OCI-LY7 (cell line): ENCODE results near the gene CA5A. TPM values are rescaled to one million over a fixed set of nuclear protein-coding genes. Genes with fewer than 3 reads are reported as not detected.

ENCODE experiments used
- BruUV-seq: library from RNA; stranded (reverse); fragments of 400-500 nt; replicated peaks from 2 replicates; lab custom pipeline; 2021; lab: Mats Ljungman, UMichigan
- CTCF ChIA-PET: fragments of 300-600 bp; sonication (Branson Sonifier 250); formaldehyde crosslinking; loops from one replicate; lab custom pipeline; 2022; ENCODE audit warnings: antibody characterized with exemption; ENCODE audit not compliant: unreplicated experiment; lab: Charles Lee
- POLR2A ChIA-PET: fragments of 300-600 bp; sonication (Branson Sonifier 250); formaldehyde crosslinking; loops from one replicate; lab custom pipeline; 2022; ENCODE audit warnings: antibody characterized with exemption; lab: Charles Lee
- DNase-seq: peaks from one replicate; pipeline ENCODE4 v3.0.0-alpha.2; 2015; ENCODE audit warnings: low spot score
- H2AFZ ChIP-seq: fragments of 200-600 bp; sonication (generic), shearing (Covaris generic); 2 replicates; pipeline ENCODE4 v1.6.1; 2014; ENCODE audit warnings: mild to moderate bottlenecking, antibody characterized with exemption, low read length, moderate library complexity
- H3K27ac ChIP-seq: fragments of 200-600 bp; sonication (generic); 2 replicates; pipeline ENCODE4 v1.5.1; 2014; ENCODE audit warnings: mixed run types, low read depth, mild to moderate bottlenecking, moderate library complexity, low read length, inconsistent platforms; ENCODE audit not compliant: poor library complexity, severe bottlenecking
- H3K36me3 ChIP-seq: fragments of 200-600 bp; sonication (generic); 2 replicates; pipeline ENCODE4 v1.6.1; 2014; ENCODE audit warnings: mild to moderate bottlenecking, antibody characterized with exemption, low read length, moderate library complexity, mixed read lengths; ENCODE audit not compliant: insufficient read depth
- H3K4me1 ChIP-seq: fragments of 200-600 bp; sonication (generic); 2 replicates; pipeline ENCODE4 v1.5.1; 2014; ENCODE audit warnings: mild to moderate bottlenecking, low read length; ENCODE audit not compliant: insufficient read depth, poor library complexity, severe bottlenecking
- H3K4me2 ChIP-seq: fragments of 200-600 bp; sonication (generic); 2 replicates; pipeline ENCODE4 v1.6.1; 2014; ENCODE audit warnings: mild to moderate bottlenecking, low read length
- H3K4me3 ChIP-seq: fragments of 200-600 bp; sonication (generic); 2 replicates; pipeline ENCODE4 v1.5.1; 2014; ENCODE audit warnings: mild to moderate bottlenecking, low read depth, low read length; ENCODE audit not compliant: poor library complexity, severe bottlenecking
- H3K79me2 ChIP-seq: fragments of 200-600 bp; sonication (generic); 2 replicates; pipeline ENCODE4 v1.6.1; 2016; ENCODE audit warnings: low read depth, mild to moderate bottlenecking, low read length, moderate library complexity, mixed read lengths; ENCODE audit not compliant: insufficient read depth
- H3K9me2 ChIP-seq: fragments of 200-600 bp; sonication (generic); 2 replicates; pipeline ENCODE4 v1.6.1; 2016; ENCODE audit warnings: mild to moderate bottlenecking, low read length, mixed read lengths; ENCODE audit not compliant: insufficient read depth
- H3K9me3 ChIP-seq: fragments of 200-600 bp; sonication (generic); 2 replicates; pipeline ENCODE4 v1.6.1; 2014; ENCODE audit warnings: mild to moderate bottlenecking, mixed run types, low read length, mixed read lengths
- H4K20me1 ChIP-seq: fragments of 200-600 bp; sonication (generic); 2 replicates; pipeline ENCODE4 v1.6.1; 2014; ENCODE audit warnings: mild to moderate bottlenecking, antibody characterized with exemption, low read length, moderate library complexity, mixed read lengths; ENCODE audit not compliant: insufficient read depth
- CTCF ChIP-seq: fragments of 200-600 bp; sonication (generic); conservative IDR thresholded peaks from 2 replicates; pipeline ENCODE4 v1.5.1; 2014; ENCODE audit warnings: mild to moderate bottlenecking, antibody characterized with exemption, low read length, moderate library complexity, mixed read lengths
- EZH2phosphoT487 ChIP-seq: fragments of 200-600 bp; sonication (generic); IDR thresholded peaks from 2 replicates; pipeline ENCODE4 v1.6.1; 2018; ENCODE audit warnings: low read depth, borderline replicate concordance, mild to moderate bottlenecking, mixed run types, antibody characterized with exemption, low read length, moderate library complexity, mixed read lengths
- intact Hi-C: fragments of 100-400 bp; cut with micrococcal nuclease; formaldehyde crosslinking; loops from one replicate; pipeline ENCODE4 v1.10.0; 2022; ENCODE audit not compliant: unreplicated experiment
- total RNA-seq, 2 experiments: library from RNA; depleted of rRNA in 1 of 2; stranded (reverse); fragments of >200 nt in 1 of 2; shearing (Covaris generic) in 1 of 2; gene quantifications; 2 replicates each; pipeline ENCODE4 v1.2.3, GENCODE V29; 2014 to 2022

CA5A gene
- total RNA-seq, 2 experiments from 2014 or later = not detected

DNA sequence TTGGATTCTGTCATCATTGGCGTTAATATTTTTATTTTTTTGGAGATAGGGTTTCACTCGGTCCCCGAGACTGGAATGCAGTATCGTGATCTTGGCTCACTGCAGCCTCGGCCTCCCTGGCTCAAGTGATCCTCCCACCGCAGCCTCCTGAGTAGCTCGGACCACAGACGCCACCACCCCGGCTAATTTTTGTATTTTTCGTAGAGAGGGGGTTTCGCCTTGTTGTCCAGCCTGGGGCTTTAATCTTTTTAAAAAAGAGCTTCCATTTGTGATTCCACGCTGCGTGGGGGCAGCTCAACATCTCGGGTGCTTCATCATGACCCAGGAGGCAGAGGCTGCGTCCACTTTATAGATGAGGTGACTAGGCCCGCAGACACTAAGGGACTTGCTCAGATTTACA, 16.4 kb upstream of the CA5A start:
- Histone ChIP-seq H3K27ac (no peak overlapping the region), H3K4me2 (peak overlapping the region; percentile 97), H3K9me2 (no peaks in the 10 kb centered on the region), H3K9me3 (no peaks in the 10 kb centered on the region), H3K4me3 (peak overlapping the region; percentile 74), H3K36me3 (peaks cover 41% of the 10 kb centered on the region; the same call in 1 of the 2 replicates), H4K20me1 (peaks cover 6% of the 10 kb centered on the region; the same call in 1 of the 2 replicates), H2AFZ (no peak overlapping the region), H3K4me1 (peaks cover 62% of the 10 kb centered on the region), H3K79me2 (peaks cover 60% of the 10 kb centered on the region)
- TF ChIP-seq EZH2phosphoT487 (no peak), CTCF (no peak)
- ChIA-PET POLR2A (interaction anchor here (1.1 to 1.5 kb wide), 2 partner anchors 8 to 10 kb away, joined by 3 to 4 read pairs; no protein-coding TSS in a partner anchor), CTCF (no interaction called here)
- BruUV-seq = no TSS peak
- no peak for DNase-seq
- intact Hi-C loops = loop anchor here (10.0 kb wide), 1 partner anchor 602 kb away; no protein-coding TSS in a partner anchor

DNA sequence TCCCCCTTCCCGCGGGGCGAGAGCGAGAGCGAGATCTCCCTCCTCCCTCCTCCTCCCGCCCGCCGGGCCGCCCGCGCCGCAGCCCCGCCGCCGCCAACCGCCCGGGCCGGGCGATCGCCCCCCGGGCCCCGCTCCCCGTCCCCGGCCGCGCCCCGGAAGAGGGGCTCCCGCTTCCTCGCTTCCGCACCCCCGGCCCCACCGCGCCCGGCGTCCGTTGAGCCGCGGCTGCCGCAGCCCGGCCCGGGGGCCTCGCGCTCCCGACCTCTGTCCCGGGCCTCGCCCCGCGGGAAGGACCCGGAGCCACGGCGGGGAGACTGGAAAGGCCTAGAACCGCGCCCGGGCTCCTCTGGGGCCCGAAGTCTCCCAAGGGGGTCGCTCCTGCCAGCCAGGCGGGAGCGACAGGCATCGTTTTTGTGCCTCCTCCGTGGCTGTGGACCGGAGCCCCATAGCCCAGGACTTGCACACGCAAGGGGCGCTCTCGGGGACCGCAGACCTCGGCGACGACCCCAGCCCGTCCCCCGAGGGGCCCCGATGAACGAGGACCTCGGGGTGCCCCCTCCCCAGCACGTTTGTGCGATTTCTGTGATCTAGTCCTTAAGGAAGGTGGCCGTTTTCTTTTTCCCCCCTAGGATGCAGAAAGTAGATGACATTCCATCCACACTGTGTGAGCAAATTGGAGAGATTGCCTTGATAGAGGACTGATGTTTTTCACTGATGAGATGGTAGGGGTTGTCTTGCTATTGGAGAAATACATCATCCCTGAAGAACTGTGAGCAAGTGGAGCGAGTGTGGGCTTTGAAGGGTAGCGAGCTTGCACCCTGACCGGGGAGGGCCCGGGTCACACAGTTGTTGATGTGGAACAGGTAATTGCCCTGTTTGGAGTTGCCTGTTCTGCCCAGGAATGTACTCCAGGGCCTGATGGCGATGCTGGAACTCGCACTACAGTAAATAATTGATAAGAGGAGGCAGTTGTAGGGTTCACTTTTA, 15.5 kb upstream of the CA5A start:
- H3K36me3 ChIP-seq = peaks cover 32% of the 10 kb centered on the region; the same call in 1 of the 2 replicates
- DNase-seq = peak; percentile 25
- H3K9me2 ChIP-seq = no peaks in the 10 kb centered on the region
- CTCF ChIA-PET = no interaction called here
- BruUV-seq = no TSS peak
- peak overlapping the region; percentile 76 for H3K27ac ChIP-seq
- H3K9me3 ChIP-seq = no peaks in the 10 kb centered on the region
- peak overlapping the region; percentile 97 for H3K4me2 ChIP-seq
- H4K20me1 ChIP-seq = peaks cover 6% of the 10 kb centered on the region; the same call in 1 of the 2 replicates
- peaks cover 62% of the 10 kb centered on the region for H3K4me1 ChIP-seq
- peaks cover 51% of the 10 kb centered on the region for H3K79me2 ChIP-seq
- TF ChIP-seq EZH2phosphoT487 (no peak), CTCF (peak; percentile 42)
- peak overlapping the region; percentile 74 for H3K4me3 ChIP-seq
- POLR2A ChIA-PET = interaction anchor here (0.6 to 1.5 kb wide), 3 partner anchors 9 to 77 kb away, joined by 3 to 4 read pairs (median 3); no protein-coding TSS in a partner anchor
- intact Hi-C loops = loop anchor here (2.0 to 10.0 kb wide), 4 partner anchors 93 to 603 kb away; no protein-coding TSS in a partner anchor
- no peak overlapping the region for H2AFZ ChIP-seq
